Memory B cell (primary cell): ENCODE results near the gene SYMPK.
A peak's percentile ranks its signal among the peaks of the same experiment; 100 is the strongest.

Source experiments
- ATAC-seq: fragments of 150-1000 bp; cut with Tn5 transposase; 2 replicates; pipeline ENCODE4 v1.10.0; 2021; ENCODE audit warnings: low read depth, mild to moderate bottlenecking, moderate library complexity
- DNase-seq, 2 donors: peaks; one replicate each; pipeline ENCODE4 v3.0.0; 2022; ENCODE audit warnings: low spot score in 2 of 2
- H3K27ac Mint-ChIP-seq: one replicate; pipeline ENCODE4 v1.8.0; 2022; ENCODE audit warnings: mild to moderate bottlenecking, moderate library complexity, mixed read lengths
- H3K27me3 Mint-ChIP-seq: one replicate; pipeline ENCODE4 v1.8.0; 2022; ENCODE audit warnings: mixed read lengths
- H3K36me3 Mint-ChIP-seq: one replicate; pipeline ENCODE4 v1.8.0; 2022; ENCODE audit warnings: mild to moderate bottlenecking, mixed read lengths
- H3K4me1 Mint-ChIP-seq: one replicate; pipeline ENCODE4 v1.8.0; 2022; ENCODE audit warnings: mixed read lengths
- H3K4me3 Mint-ChIP-seq: one replicate; pipeline ENCODE4 v1.8.0; 2022; ENCODE audit warnings: mild to moderate bottlenecking, moderate library complexity, mixed read lengths
- H3K9me3 Mint-ChIP-seq: one replicate; pipeline ENCODE4 v1.8.0; 2022; ENCODE audit warnings: mixed read lengths

SYMPK gene

GRCh38 chr19:45866400-45867176, 3.6 kb upstream of the SYMPK start:
- Mint-ChIP-seq H3K27ac (no peak overlapping the region), H3K36me3 (no peaks in the 10 kb centered on the region), H3K27me3 (peaks cover 17% of the 10 kb centered on the region), H3K9me3 (no peaks in the 10 kb centered on the region), H3K4me3 (no peak overlapping the region), H3K4me1 (peaks cover 17% of the 10 kb centered on the region)
- DNase-seq = no peak
- no peak for ATAC-seq

GRCh38 chr19:45865269-45865948, 2.5 kb upstream of the SYMPK start:
- H3K9me3 Mint-ChIP-seq = no peaks in the 10 kb centered on the region
- peaks cover 20% of the 10 kb centered on the region for H3K4me1 Mint-ChIP-seq
- no peak overlapping the region for H3K4me3 Mint-ChIP-seq
- no peak for DNase-seq
- peaks cover 2% of the 10 kb centered on the region for H3K36me3 Mint-ChIP-seq
- no peak for ATAC-seq
- peaks cover 17% of the 10 kb centered on the region for H3K27me3 Mint-ChIP-seq
- no peak overlapping the region for H3K27ac Mint-ChIP-seq

- DNase-seq (no peak), ATAC-seq (no peak)
- H3K27me3 Mint-ChIP-seq = peaks cover 17% of the 10 kb centered on the region
- H3K4me3 Mint-ChIP-seq = peak overlapping the region; percentile 43
- H3K9me3 Mint-ChIP-seq = no peaks in the 10 kb centered on the region
- peaks cover 20% of the 10 kb centered on the region for H3K4me1 Mint-ChIP-seq
- H3K36me3 Mint-ChIP-seq = peaks cover 2% of the 10 kb centered on the region
- no peak overlapping the region for H3K27ac Mint-ChIP-seq
Observed at GRCh38 chr19:45864629-45865082, 1.7 kb upstream of the SYMPK start.

GRCh38 chr19:45863840-45864628, 1.1 kb upstream of the SYMPK start, which contains the start of gene FOXA3:
FOXA3 (plus strand) TSS chr19:45864326; CDS start chr19:45864457, 131 bp downstream.
- peaks cover 17% of the 10 kb centered on the region for H3K27me3 Mint-ChIP-seq
- ATAC-seq (no peak), DNase-seq (peak; percentile 49 to 63)
- H3K9me3 Mint-ChIP-seq = no peaks in the 10 kb centered on the region
- peaks cover 20% of the 10 kb centered on the region for H3K4me1 Mint-ChIP-seq
- H3K4me3 Mint-ChIP-seq = peak within 1 kb of the TSS; percentile 93
- peaks cover 5% of the 10 kb centered on the region for H3K36me3 Mint-ChIP-seq
- H3K27ac Mint-ChIP-seq = peak within 1 kb of the TSS; percentile 87

- no peak for ATAC-seq
- no peak for DNase-seq
- Mint-ChIP-seq H3K4me1 (peaks cover 20% of the 10 kb centered on the region), H3K27ac (peak overlapping the region; percentile 87), H3K27me3 (peaks cover 17% of the 10 kb centered on the region), H3K4me3 (peak overlapping the region; percentile 93), H3K9me3 (no peaks in the 10 kb centered on the region), H3K36me3 (peaks cover 6% of the 10 kb centered on the region)
Observed at GRCh38 chr19:45863335-45863839, 440 bp upstream of the SYMPK start.

- no peak for ATAC-seq
- DNase-seq = no peak
- Mint-ChIP-seq H3K27me3 (peaks cover 17% of the 10 kb centered on the region), H3K4me3 (peak overlapping the region; percentile 93), H3K27ac (peak overlapping the region; percentile 87), H3K9me3 (no peaks in the 10 kb centered on the region), H3K4me1 (peaks cover 25% of the 10 kb centered on the region), H3K36me3 (peaks cover 10% of the 10 kb centered on the region)
Observed at GRCh38 chr19:45862271-45862563, 730 bp downstream of the SYMPK start.

GRCh38 chr19:45860359-45861259, 2.3 kb downstream of the SYMPK start:
- Mint-ChIP-seq H3K4me3 (peak overlapping the region; percentile 46), H3K27me3 (peaks cover 14% of the 10 kb centered on the region), H3K4me1 (peaks cover 25% of the 10 kb centered on the region), H3K36me3 (peaks cover 10% of the 10 kb centered on the region), H3K27ac (no peak overlapping the region), H3K9me3 (no peaks in the 10 kb centered on the region)
- ATAC-seq (no peak), DNase-seq (no peak)

- H3K4me1 Mint-ChIP-seq = peaks cover 11% of the 10 kb centered on the region
- no peak overlapping the region for H3K27ac Mint-ChIP-seq
- H3K36me3 Mint-ChIP-seq = peaks cover 24% of the 10 kb centered on the region
- no peak overlapping the region for H3K4me3 Mint-ChIP-seq
- ATAC-seq (no peak), DNase-seq (no peak)
- no peaks in the 10 kb centered on the region for H3K9me3 Mint-ChIP-seq
- no peaks in the 10 kb centered on the region for H3K27me3 Mint-ChIP-seq
Observed at GRCh38 chr19:45854167-45854778, 8.7 kb downstream of the SYMPK start.

- Mint-ChIP-seq H3K27me3 (no peaks in the 10 kb centered on the region), H3K9me3 (no peaks in the 10 kb centered on the region), H3K36me3 (peaks cover 23% of the 10 kb centered on the region), H3K27ac (no peak overlapping the region), H3K4me3 (no peak overlapping the region), H3K4me1 (peaks cover 7% of the 10 kb centered on the region)
- DNase-seq = no peak
- no peak for ATAC-seq
Observed at GRCh38 chr19:45852983-45853382, 10.0 kb downstream of the SYMPK start.

GRCh38 chr19:45852145-45852750, 10.7 kb downstream of the SYMPK start:
- no peak for ATAC-seq
- peaks cover 8% of the 10 kb centered on the region for H3K4me1 Mint-ChIP-seq
- no peaks in the 10 kb centered on the region for H3K27me3 Mint-ChIP-seq
- H3K4me3 Mint-ChIP-seq = no peak overlapping the region
- H3K27ac Mint-ChIP-seq = no peak overlapping the region
- DNase-seq = no peak
- H3K9me3 Mint-ChIP-seq = no peaks in the 10 kb centered on the region
- peaks cover 30% of the 10 kb centered on the region for H3K36me3 Mint-ChIP-seq

- DNase-seq = no peak
- H3K27ac Mint-ChIP-seq = no peak overlapping the region
- H3K27me3 Mint-ChIP-seq = no peaks in the 10 kb centered on the region
- H3K9me3 Mint-ChIP-seq = no peaks in the 10 kb centered on the region
- H3K36me3 Mint-ChIP-seq = peaks cover 40% of the 10 kb centered on the region
- ATAC-seq = peak; percentile 27
- no peak overlapping the region for H3K4me3 Mint-ChIP-seq
- peaks cover 6% of the 10 kb centered on the region for H3K4me1 Mint-ChIP-seq
Observed at GRCh38 chr19:45848922-45849321, 14.0 kb downstream of the SYMPK start.

- Mint-ChIP-seq H3K9me3 (no peaks in the 10 kb centered on the region), H3K36me3 (peaks cover 36% of the 10 kb centered on the region), H3K27me3 (no peaks in the 10 kb centered on the region), H3K27ac (no peak overlapping the region), H3K4me3 (no peak overlapping the region), H3K4me1 (peaks cover 6% of the 10 kb centered on the region)
- no peak for ATAC-seq
- DNase-seq = no peak
Observed at GRCh38 chr19:45847663-45848062, 15.3 kb downstream of the SYMPK start.
